Osteocyte (in vitro differentiated cells): ENCODE data around the gene ANKIB1. TPM values are rescaled to one million over a fixed set of nuclear protein-coding genes. Genes with fewer than 3 reads are reported as not detected.

ENCODE experiments used
- DNase-seq: peaks from one replicate; pipeline ENCODE4 v3.0.0; 2021; ENCODE audit warnings: mixed read lengths; ENCODE audit not compliant: unreplicated experiment; ENCODE audit errors: extremely low spot score
- H3K27ac Mint-ChIP-seq: one replicate; pipeline ENCODE4 v1.8.0; 2021; ENCODE audit warnings: mild to moderate bottlenecking, mixed read lengths; ENCODE audit not compliant: unreplicated experiment
- H3K27me3 Mint-ChIP-seq: one replicate; pipeline ENCODE4 v1.8.0; 2021; ENCODE audit warnings: mixed read lengths; ENCODE audit not compliant: unreplicated experiment
- H3K36me3 Mint-ChIP-seq: one replicate; pipeline ENCODE4 v1.8.0; 2021; ENCODE audit warnings: mixed read lengths; ENCODE audit not compliant: unreplicated experiment
- H3K4me1 Mint-ChIP-seq: one replicate; pipeline ENCODE4 v1.8.0; 2021; ENCODE audit warnings: mixed read lengths; ENCODE audit not compliant: unreplicated experiment
- H3K4me3 Mint-ChIP-seq: one replicate; pipeline ENCODE4 v1.8.0; 2021; ENCODE audit warnings: mild to moderate bottlenecking, moderate library complexity, mixed read lengths; ENCODE audit not compliant: unreplicated experiment
- H3K9me3 Mint-ChIP-seq: one replicate; pipeline ENCODE4 v1.8.0; 2021; ENCODE audit warnings: mixed read lengths; ENCODE audit not compliant: unreplicated experiment
- CTCF ChIP-seq: fragments of 200-600 bp; sonication (generic); IDR thresholded peaks from 2 replicates; pipeline ENCODE4 v1.5.0; 2021; ENCODE audit warnings: antibody characterized with exemption, mild to moderate bottlenecking, moderate library complexity
- total RNA-seq: library from RNA; stranded (reverse); gene quantifications from 2 replicates; pipeline ENCODE4 v1.2.1, GENCODE V29; 2021

ANKIB1 gene
- total RNA-seq, 1 donor from 2014 or later, result 63.8 TPM

GRCh38 chr7:92297736-92298135 is 52.0 kb downstream of the ANKIB1 start:
- H3K4me3 Mint-ChIP-seq, result no peak overlapping the region
- H3K36me3 Mint-ChIP-seq, result peaks cover 16% of the 10 kb centered on the region
- no peak for DNase-seq
- H3K27ac Mint-ChIP-seq, result no peak overlapping the region
- no peaks in the 10 kb centered on the region for H3K27me3 Mint-ChIP-seq
- H3K9me3 Mint-ChIP-seq, result no peaks in the 10 kb centered on the region
- TF ChIP-seq CTCF, result no peak
- H3K4me1 Mint-ChIP-seq, result peaks cover 28% of the 10 kb centered on the region

DNA sequence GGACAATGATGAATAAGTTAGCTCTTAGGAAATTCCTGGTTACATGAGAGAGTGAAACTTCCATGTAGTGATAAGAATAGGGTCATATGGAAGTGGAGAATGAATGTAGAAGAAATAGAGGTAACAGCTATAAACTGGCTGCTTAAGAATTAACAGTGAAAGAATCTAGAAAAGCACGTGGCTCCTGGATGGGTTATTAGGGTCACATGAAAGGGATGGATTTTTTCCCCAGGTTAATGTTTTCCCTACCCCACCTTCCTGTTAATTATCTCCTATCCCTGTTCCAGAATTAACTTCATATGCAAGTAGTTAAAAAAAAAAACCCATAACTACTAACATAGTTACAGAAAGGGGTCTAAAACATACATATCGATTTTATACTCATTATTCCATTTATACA is 58.0 kb downstream of the ANKIB1 start:
- Mint-ChIP-seq H3K4me3 (no peak overlapping the region), H3K27ac (no peak overlapping the region), H3K4me1 (no peaks in the 10 kb centered on the region), H3K36me3 (peaks cover 21% of the 10 kb centered on the region), H3K27me3 (no peaks in the 10 kb centered on the region), H3K9me3 (no peaks in the 10 kb centered on the region)
- no peak for TF ChIP-seq CTCF
- DNase-seq, result no peak

DNA sequence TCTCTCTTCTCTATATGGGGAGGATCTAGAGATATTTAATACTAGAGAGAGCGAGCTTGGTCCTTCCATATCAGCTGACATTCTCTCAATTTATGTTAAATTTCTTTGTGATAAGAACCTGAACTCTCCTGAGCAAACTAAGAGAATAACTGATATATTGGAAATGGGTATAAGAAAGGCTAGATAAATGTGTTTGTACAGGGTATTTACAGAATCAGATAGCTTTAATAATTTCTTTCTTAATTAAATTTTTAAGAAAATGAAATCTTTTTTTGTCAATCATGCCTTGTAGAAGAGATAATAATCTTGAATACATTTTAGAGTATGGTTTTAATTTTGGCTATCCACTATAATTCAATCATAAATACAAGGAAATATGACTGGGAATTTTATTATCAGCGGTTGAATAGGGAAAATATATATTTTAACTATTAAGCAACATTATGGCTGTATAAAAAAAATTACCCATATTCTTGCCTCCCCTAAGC is 58.7 kb downstream of the ANKIB1 start:
- Mint-ChIP-seq H3K4me3 (no peak overlapping the region), H3K27me3 (no peaks in the 10 kb centered on the region), H3K9me3 (no peaks in the 10 kb centered on the region), H3K4me1 (no peaks in the 10 kb centered on the region), H3K36me3 (peaks cover 17% of the 10 kb centered on the region), H3K27ac (no peak overlapping the region)
- no peak for DNase-seq
- TF ChIP-seq CTCF, result no peak

- Mint-ChIP-seq H3K36me3 (peaks cover 11% of the 10 kb centered on the region), H3K4me3 (no peak overlapping the region), H3K9me3 (no peaks in the 10 kb centered on the region), H3K27me3 (no peaks in the 10 kb centered on the region), H3K4me1 (no peaks in the 10 kb centered on the region), H3K27ac (no peak overlapping the region)
- TF ChIP-seq CTCF, result no peak
- no peak for DNase-seq
Observed at GRCh38 chr7:92306153-92306552, 60.4 kb downstream of the ANKIB1 start.

GRCh38 chr7:92313055-92313454 is 67.3 kb downstream of the ANKIB1 start:
- no peaks in the 10 kb centered on the region for H3K4me1 Mint-ChIP-seq
- no peaks in the 10 kb centered on the region for H3K9me3 Mint-ChIP-seq
- TF ChIP-seq CTCF, result no peak
- DNase-seq, result no peak
- H3K4me3 Mint-ChIP-seq, result no peak overlapping the region
- H3K27me3 Mint-ChIP-seq, result no peaks in the 10 kb centered on the region
- H3K27ac Mint-ChIP-seq, result no peak overlapping the region
- H3K36me3 Mint-ChIP-seq, result peaks cover 3% of the 10 kb centered on the region
